ENCODE data around the gene CMSS1. TPM values are rescaled to one million over a fixed set of nuclear protein-coding genes. Genes with fewer than 3 reads are reported as not detected.

The CMSS1 gene
- total and polyA plus RNA-seq, 2 of the 13 experiments (the other 11 are each of a cell fraction or from before 2014, with no cell fraction given) = 6.4 to 48.7 TPM

- peak overlapping the region; percentile 92 for H3K4me2 ChIP-seq (ENCODE audit: low read depth, low read length)
- peak overlapping the region; percentile 86 for H3K27ac ChIP-seq (ENCODE audit: extremely low read length, insufficient read depth, low read length)
- H3K36me3 ChIP-seq (replicated peaks in 1 of 2; ENCODE audit: control insufficient read depth in 1 of 2, insufficient read depth in 2 of 2, low read length in 2 of 2) = peaks cover 9 to 23% of the 10 kb centered on the region in 2 experiments
- TF ChIP-seq KAT7 (CRISPR knock-in tag; IDR thresholded peaks at IDR 0.05; ENCODE audit: borderline replicate concordance) = 0 out of 2 replicates have a peak, but pooled peaks have one; percentile 68
- peak; percentile 66 for TF ChIP-seq RBFOX2 (IDR thresholded peaks at IDR 0.05; ENCODE audit: low read depth, low read length)
- 0 out of 2 replicates have a peak, but pooled peaks have one; percentile 15 for TF ChIP-seq AFF4 (CRISPR knock-in tag; IDR thresholded peaks at IDR 0.05)
- TF ChIP-seq ZBTB46 (CRISPR knock-in tag; IDR thresholded peaks at IDR 0.05; ENCODE audit: borderline replicate concordance) = no peak
- TF ChIP-seq ZNF839 (CRISPR knock-in tag; IDR thresholded peaks at IDR 0.05; ENCODE audit: borderline replicate concordance) = no peak
- TF ChIP-seq BCL6 (CRISPR knock-in tag; IDR thresholded peaks at IDR 0.05) = no peak
- no peak for TF ChIP-seq KMT2A (CRISPR knock-in tag; IDR thresholded peaks at IDR 0.05)
- FAIRE-seq (no peak), ATAC-seq (no peak), DNase-seq (ENCODE audit: low spot score) (no peak)
- intact Hi-C loops (cut with micrococcal nuclease; ENCODE audit: unreplicated experiment) (loop anchor here (5.0 kb wide), 1 partner anchor 188 kb away; no protein-coding TSS in a partner anchor), in situ Hi-C loops (cut with HindIII; ENCODE audit: extremely low pct_ligation_motif_present, low pct_unique_long_range_greater_than_20kb) (loop anchor here (10.0 kb wide), 1 partner anchor 170 kb away; no protein-coding TSS in a partner anchor)
- H3K79me2 ChIP-seq (ENCODE audit: insufficient read depth, low read length) = peaks cover 74% of the 10 kb centered on the region
- H4K20me1 ChIP-seq (ENCODE audit: insufficient read depth, low read length) = peaks cover 41% of the 10 kb centered on the region
- peaks cover 58% of the 10 kb centered on the region for H3K4me1 ChIP-seq (ENCODE audit: insufficient read depth, low read length)
- H3K4me3 ChIP-seq (replicated peaks in 1 of 3; ENCODE audit: insufficient read depth in 1 of 3, low read depth in 2 of 3, low read length in 3 of 3) = peak overlapping the region; percentile 73 to 92 (median 83)
- 44% methylated on average over 3 of the region's 3 CpGs for WGBS (ENCODE audit: low lambda C conversion rate)
- CTCF ChIA-PET (ENCODE audit: low intra/inter-chr PET ratio, low total read pairs) = no interaction called here
- no peaks in the 10 kb centered on the region; a peak in 1 of 5 replicates for H3K27me3 ChIP-seq (ENCODE audit: control insufficient read depth in 1 of 2, insufficient read depth in 2 of 2, low read length in 2 of 2)
- no TSS peak for BruUV-seq (replicated peaks)
- no peaks in the 10 kb centered on the region for H3K9me3 ChIP-seq (ENCODE audit: low read length)
- POLR2A ChIA-PET = interaction anchor here (1.6 to 2.4 kb wide), 2 partner anchors 10 to 386 kb away, joined by 7 read pairs; partner anchors contain the start of gene TBC1D23
- H3K9ac ChIP-seq (ENCODE audit: insufficient read depth, low read depth, low read length) = peak overlapping the region; percentile 99
- H2AFZ ChIP-seq (ENCODE audit: low read length) = no peak overlapping the region
Measured at GRCh38 chr3:99874237-99875002, 56.8 kb downstream of the CMSS1 start.

Data from HepG2 (cell line).